PC-3 (cell line): ENCODE results near the gene ID2. TPM values are rescaled to one million over a fixed set of nuclear protein-coding genes. Genes with fewer than 3 reads are reported as not detected.
A peak's percentile ranks its signal among the peaks of the same experiment; 100 is the strongest.

ENCODE experiments used
- ATAC-seq: fragments of 200-7000 bp; cut with Tn5 transposase; 2 replicates; pipeline ENCODE4 v1.9.1; 2020; ENCODE audit warnings: mild to moderate bottlenecking, moderate library complexity
- BruUV-seq: library from RNA; stranded (reverse); fragments of 400-500 nt; replicated peaks from 2 replicates; lab custom pipeline; 2021; lab: Mats Ljungman, UMichigan
- CTCF ChIA-PET: fragments of 300-600 bp; sonication (Branson Sonifier 250); formaldehyde crosslinking; loops from one replicate; lab custom pipeline; 2022; ENCODE audit warnings: antibody characterized with exemption; lab: Charles Lee
- POLR2A ChIA-PET: fragments of 300-600 bp; sonication (Branson Sonifier 250); formaldehyde crosslinking; loops from one replicate; lab custom pipeline; 2022; ENCODE audit warnings: antibody characterized with exemption; ENCODE audit not compliant: unreplicated experiment; lab: Charles Lee
- DNase-seq: peaks from one replicate; pipeline ENCODE4 v3.0.0-alpha.2; 2015
- H2AFZ ChIP-seq: fragments of 300-600 bp; sonication (generic); 2 replicates; pipeline ENCODE4 v1.6.0; 2016; ENCODE audit warnings: antibody characterized with exemption, low read length
- H3F3A ChIP-seq: fragments of 300-600 bp; sonication (generic); one replicate; pipeline ENCODE4 v1.6.0; 2017; ENCODE audit warnings: antibody characterized with exemption, low read length, control low read depth, mild to moderate bottlenecking; ENCODE audit not compliant: unreplicated experiment
- H3K27ac ChIP-seq: fragments of 300-600 bp; sonication (generic); 2 replicates; pipeline ENCODE4 v1.5.1; 2016; ENCODE audit warnings: mild to moderate bottlenecking, low read length
- H3K27me3 ChIP-seq: fragments of 300-600 bp; sonication (generic); 2 replicates; pipeline ENCODE4 v1.6.1; 2016; ENCODE audit warnings: low read length, mixed read lengths
- H3K36me3 ChIP-seq: fragments of 300-600 bp; sonication (generic); 2 replicates; pipeline ENCODE4 v1.6.1; 2016; ENCODE audit warnings: low read depth, mixed run types, low read length, mixed read lengths
- H3K4me1 ChIP-seq: fragments of 300-600 bp; sonication (generic); 2 replicates; pipeline ENCODE4 v1.5.1; 2016; ENCODE audit warnings: low read length; ENCODE audit not compliant: insufficient read depth
- H3K4me2 ChIP-seq: fragments of 300-600 bp; sonication (generic); 2 replicates; pipeline ENCODE4 v1.6.0; 2016; ENCODE audit warnings: low read length
- H3K4me3 ChIP-seq: fragments of 300-600 bp; sonication (generic); 2 replicates; pipeline ENCODE4 v1.5.1; 2016; ENCODE audit warnings: mild to moderate bottlenecking, low read length, mixed read lengths
- H3K79me2 ChIP-seq: fragments of 300-600 bp; sonication (generic); 2 replicates; pipeline ENCODE4 v1.6.1; 2017; ENCODE audit warnings: low read length, mixed read lengths
- H3K9ac ChIP-seq: fragments of 300-600 bp; sonication (generic); 2 replicates; pipeline ENCODE4 v1.6.0; 2016; ENCODE audit warnings: mild to moderate bottlenecking, low read length
- H3K9me2 ChIP-seq: fragments of 300-600 bp; sonication (generic); replicated peaks from 2 replicates; pipeline ENCODE4 v1.6.1; 2016; ENCODE audit warnings: mixed run types, low read length, mixed read lengths
- H3K9me3 ChIP-seq: fragments of 300-600 bp; sonication (generic); 2 replicates; pipeline ENCODE4 v1.6.1; 2016; ENCODE audit warnings: low read length, mixed read lengths
- H4K20me1 ChIP-seq: fragments of 300-600 bp; sonication (generic); 2 replicates; pipeline ENCODE4 v1.6.1; 2016; ENCODE audit warnings: low read length, mixed read lengths
- CTCF ChIP-seq: fragments of 300-600 bp; sonication (generic); conservative IDR thresholded peaks from 2 replicates; pipeline ENCODE4 v1.5.1; 2017; ENCODE audit warnings: antibody characterized with exemption, low read depth, mild to moderate bottlenecking, low read length
- EZH2 ChIP-seq: fragments of 300-600 bp; sonication (generic); IDR thresholded peaks from one replicate; pipeline ENCODE4 v1.6.1; 2017; ENCODE audit warnings: antibody characterized with exemption, mild to moderate bottlenecking, low read length; ENCODE audit not compliant: unreplicated experiment
- EZH2phosphoT487 ChIP-seq: fragments of 300-600 bp; sonication (generic); IDR thresholded peaks from 2 replicates; pipeline ENCODE4 v1.6.1; 2018; ENCODE audit warnings: mild to moderate bottlenecking, antibody characterized with exemption, low read length, borderline replicate concordance
- intact Hi-C: fragments of 100-400 bp; cut with micrococcal nuclease; formaldehyde crosslinking; loops from 2 replicates; pipeline ENCODE4 v1.9.0; 2023
- total RNA-seq: library from RNA; depleted of rRNA; stranded (reverse); fragments of >200 nt; gene quantifications from 2 replicates; pipeline ENCODE4 v1.2.3, GENCODE V29; 2014

The ID2 gene
- total RNA-seq, 1 experiment from 2014 or later, result 92.1 TPM

- Histone ChIP-seq H3K4me3 (no peak overlapping the region), H3K27ac (no peak overlapping the region), H3K9me3 (no peaks in the 10 kb centered on the region), H4K20me1 (no peaks in the 10 kb centered on the region), H3K9me2 (no peaks in the 10 kb centered on the region), H3K4me1 (no peaks in the 10 kb centered on the region), H2AFZ (no peak overlapping the region), H3K79me2 (no peaks in the 10 kb centered on the region), H3K27me3 (no peaks in the 10 kb centered on the region), H3K4me2 (no peak overlapping the region), H3F3A (no peaks in the 10 kb centered on the region), H3K9ac (no peak overlapping the region), H3K36me3 (no peaks in the 10 kb centered on the region)
- no peak for ATAC-seq
- no peak for TF ChIP-seq EZH2
- TF ChIP-seq CTCF, result no peak
- no peak for TF ChIP-seq EZH2phosphoT487
- ChIA-PET CTCF (no interaction called here), POLR2A (no interaction called here)
- BruUV-seq, result no TSS peak
- intact Hi-C loops, result no loop called here
- DNase-seq, result no peak
Observed at GRCh38 chr2:8643250-8643995, 38.4 kb upstream of the ID2 start.

GRCh38 chr2:8643996-8644356 is 37.9 kb upstream of the ID2 start:
- TF ChIP-seq EZH2, result no peak
- TF ChIP-seq EZH2phosphoT487, result no peak
- no peak for TF ChIP-seq CTCF
- Histone ChIP-seq H3K9me2 (no peaks in the 10 kb centered on the region), H3K4me1 (no peaks in the 10 kb centered on the region), H4K20me1 (no peaks in the 10 kb centered on the region), H3K9me3 (no peaks in the 10 kb centered on the region), H3K9ac (no peak overlapping the region), H3F3A (no peaks in the 10 kb centered on the region), H3K36me3 (no peaks in the 10 kb centered on the region), H3K79me2 (no peaks in the 10 kb centered on the region), H3K27ac (no peak overlapping the region), H3K4me3 (no peak overlapping the region), H2AFZ (no peak overlapping the region), H3K27me3 (no peaks in the 10 kb centered on the region), H3K4me2 (no peak overlapping the region)
- intact Hi-C loops, result no loop called here
- ATAC-seq (no peak), DNase-seq (no peak)
- CTCF ChIA-PET, result no interaction called here
- no TSS peak for BruUV-seq
- POLR2A ChIA-PET, result no interaction called here

GRCh38 chr2:8644605-8645175 is 37.2 kb upstream of the ID2 start:
- no peaks in the 10 kb centered on the region for H3K9me2 ChIP-seq
- H3K27me3 ChIP-seq, result no peaks in the 10 kb centered on the region
- ChIA-PET CTCF (interaction anchor here (0.6 kb wide), 1 partner anchor 32 kb away, joined by 3 read pairs; no protein-coding TSS in a partner anchor), POLR2A (no interaction called here)
- intact Hi-C loops, result no loop called here
- no peak for ATAC-seq
- no peak overlapping the region for H2AFZ ChIP-seq
- no peak overlapping the region for H3K9ac ChIP-seq
- H3F3A ChIP-seq, result no peaks in the 10 kb centered on the region
- no peaks in the 10 kb centered on the region for H3K9me3 ChIP-seq
- no TSS peak for BruUV-seq
- no peaks in the 10 kb centered on the region for H3K4me1 ChIP-seq
- no peak overlapping the region for H3K4me2 ChIP-seq
- TF ChIP-seq CTCF (0 out of 2 replicates have a peak, but pooled peaks have one; percentile 27), EZH2 (no peak)
- H3K36me3 ChIP-seq, result no peaks in the 10 kb centered on the region
- no peaks in the 10 kb centered on the region for H3K79me2 ChIP-seq
- H3K4me3 ChIP-seq, result no peak overlapping the region
- H3K27ac ChIP-seq, result no peak overlapping the region
- H4K20me1 ChIP-seq, result no peaks in the 10 kb centered on the region
- no peak for DNase-seq
